SU-DHL-6 (cell line): ENCODE data around the gene C11orf68.

Experiments
- H2AFZ ChIP-seq: fragments of 200-600 bp; sonication (generic); 2 replicates; pipeline ENCODE4 v1.6.1; 2014; ENCODE audit warnings: low read depth, mild to moderate bottlenecking, moderate library complexity, mixed read lengths, antibody characterized with exemption, low read length; ENCODE audit not compliant: severe bottlenecking
- H3F3A ChIP-seq: fragments of 200-600 bp; shearing (Covaris generic); 2 replicates; pipeline ENCODE4 v1.6.0; 2016; ENCODE audit warnings: antibody characterized with exemption, mild to moderate bottlenecking; ENCODE audit not compliant: insufficient read depth
- H3K27ac ChIP-seq: fragments of 200-600 bp; sonication (generic); 2 replicates; pipeline ENCODE4 v1.5.1; 2016; ENCODE audit warnings: low read depth, mild to moderate bottlenecking, low read length, moderate library complexity, mixed read lengths
- H3K27me3 ChIP-seq: fragments of 200-600 bp; sonication (generic), shearing (Covaris generic); 2 replicates; pipeline ENCODE4 v1.6.0; 2014; ENCODE audit warnings: mild to moderate bottlenecking, low read length
- H3K36me3 ChIP-seq: fragments of 200-600 bp; sonication (generic); 2 replicates; pipeline ENCODE4 v1.6.1; 2014; ENCODE audit warnings: mild to moderate bottlenecking, low read length, mixed read lengths
- H3K4me2 ChIP-seq: fragments of 300-600, 200-600 bp; shearing (Covaris generic), sonication (generic); 2 replicates; pipeline ENCODE4 v1.6.0; 2014; ENCODE audit warnings: low read length, low read depth, mild to moderate bottlenecking; ENCODE audit not compliant: poor library complexity, severe bottlenecking
- H3K4me3 ChIP-seq: fragments of 200-600 bp; sonication (generic); 2 replicates; pipeline ENCODE4 v1.5.1; 2014; ENCODE audit warnings: antibody characterized with exemption, low read length, mild to moderate bottlenecking, mixed read lengths; ENCODE audit not compliant: insufficient read depth, poor library complexity, severe bottlenecking
- H3K79me2 ChIP-seq: fragments of 200-600 bp; sonication (generic); 2 replicates; pipeline ENCODE4 v1.6.1; 2014; ENCODE audit warnings: mild to moderate bottlenecking, low read length, moderate library complexity; ENCODE audit not compliant: insufficient read depth
- H3K9ac ChIP-seq: fragments of 200-600 bp; sonication (generic); 2 replicates; pipeline ENCODE4 v1.7.0; 2014; ENCODE audit warnings: mild to moderate bottlenecking, low read length
- H3K9me2 ChIP-seq: fragments of 200-600 bp; sonication (generic); replicated peaks from 2 replicates; pipeline ENCODE4 v1.6.1; 2014; ENCODE audit warnings: low read length; ENCODE audit not compliant: insufficient read depth
- H3K9me3 ChIP-seq: fragments of 200-600 bp; sonication (generic); 2 replicates; pipeline ENCODE4 v1.6.1; 2014; ENCODE audit warnings: low read length, mixed read lengths; ENCODE audit not compliant: insufficient read depth
- H4K20me1 ChIP-seq: fragments of 200-600 bp; sonication (generic); 2 replicates; pipeline ENCODE4 v1.6.1; 2014; ENCODE audit warnings: low read depth, mild to moderate bottlenecking, antibody characterized with exemption, low read length, moderate library complexity, mixed read lengths
- EZH2phosphoT487 ChIP-seq: fragments of 200-600 bp; sonication (generic), shearing (Covaris generic); conservative IDR thresholded peaks from 2 replicates; pipeline ENCODE4 v1.6.1; 2018; ENCODE audit warnings: mild to moderate bottlenecking, antibody characterized with exemption, low read length, moderate library complexity, mixed read lengths
- TF ChIP-seq, protein P1 (sequence below): fragments of 200-600 bp; sonication (generic); IDR thresholded peaks from one replicate; pipeline ENCODE4 v1.5.1; 2017; ENCODE audit warnings: antibody characterized with exemption, mild to moderate bottlenecking, low read length, moderate library complexity; ENCODE audit not compliant: insufficient read depth, poor library complexity, severe bottlenecking

Gene C11orf68

DNA sequence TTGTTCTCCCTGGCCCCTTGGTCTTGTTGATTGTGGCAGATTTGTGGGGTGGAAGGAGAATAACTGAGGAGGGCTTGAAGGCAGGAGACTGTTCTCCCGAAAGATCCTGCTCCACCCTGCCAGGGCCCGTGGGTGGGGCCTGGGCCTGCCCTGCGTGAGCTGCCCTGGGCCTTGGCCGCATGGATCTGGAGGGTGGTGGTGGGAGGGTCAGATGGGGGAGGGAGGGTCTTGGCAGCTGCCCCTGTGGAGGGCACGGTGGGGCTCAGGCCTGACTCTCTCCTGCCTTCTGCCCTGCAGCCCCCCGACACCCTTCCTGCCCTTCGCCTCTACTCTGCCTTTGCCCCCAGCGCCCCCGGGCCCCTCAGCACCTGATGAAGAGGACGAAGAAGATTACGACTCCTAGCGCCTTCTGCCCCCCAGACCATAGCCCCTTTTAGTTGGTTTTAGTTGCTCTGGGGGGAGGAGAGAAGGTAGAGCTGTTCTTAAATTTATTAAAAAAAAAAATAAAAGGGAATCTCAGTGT is 2.2 kb upstream of the C11orf68 start:
- no peaks in the 10 kb centered on the region for H3K79me2 ChIP-seq
- H2AFZ ChIP-seq: no peak overlapping the region
- H3K36me3 ChIP-seq: no peaks in the 10 kb centered on the region
- H3K9ac ChIP-seq: no peak overlapping the region
- no peaks in the 10 kb centered on the region for H3K9me2 ChIP-seq
- TF ChIP-seq, protein P1, sequence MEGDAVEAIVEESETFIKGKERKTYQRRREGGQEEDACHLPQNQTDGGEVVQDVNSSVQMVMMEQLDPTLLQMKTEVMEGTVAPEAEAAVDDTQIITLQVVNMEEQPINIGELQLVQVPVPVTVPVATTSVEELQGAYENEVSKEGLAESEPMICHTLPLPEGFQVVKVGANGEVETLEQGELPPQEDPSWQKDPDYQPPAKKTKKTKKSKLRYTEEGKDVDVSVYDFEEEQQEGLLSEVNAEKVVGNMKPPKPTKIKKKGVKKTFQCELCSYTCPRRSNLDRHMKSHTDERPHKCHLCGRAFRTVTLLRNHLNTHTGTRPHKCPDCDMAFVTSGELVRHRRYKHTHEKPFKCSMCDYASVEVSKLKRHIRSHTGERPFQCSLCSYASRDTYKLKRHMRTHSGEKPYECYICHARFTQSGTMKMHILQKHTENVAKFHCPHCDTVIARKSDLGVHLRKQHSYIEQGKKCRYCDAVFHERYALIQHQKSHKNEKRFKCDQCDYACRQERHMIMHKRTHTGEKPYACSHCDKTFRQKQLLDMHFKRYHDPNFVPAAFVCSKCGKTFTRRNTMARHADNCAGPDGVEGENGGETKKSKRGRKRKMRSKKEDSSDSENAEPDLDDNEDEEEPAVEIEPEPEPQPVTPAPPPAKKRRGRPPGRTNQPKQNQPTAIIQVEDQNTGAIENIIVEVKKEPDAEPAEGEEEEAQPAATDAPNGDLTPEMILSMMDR: no peak
- no peak for TF ChIP-seq EZH2phosphoT487
- H4K20me1 ChIP-seq: no peaks in the 10 kb centered on the region
- H3K4me2 ChIP-seq: no peak overlapping the region
- no peak overlapping the region for H3K4me3 ChIP-seq
- no peaks in the 10 kb centered on the region for H3K27me3 ChIP-seq
- H3K9me3 ChIP-seq: no peaks in the 10 kb centered on the region
- no peaks in the 10 kb centered on the region for H3F3A ChIP-seq
- H3K27ac ChIP-seq: no peak overlapping the region

DNA sequence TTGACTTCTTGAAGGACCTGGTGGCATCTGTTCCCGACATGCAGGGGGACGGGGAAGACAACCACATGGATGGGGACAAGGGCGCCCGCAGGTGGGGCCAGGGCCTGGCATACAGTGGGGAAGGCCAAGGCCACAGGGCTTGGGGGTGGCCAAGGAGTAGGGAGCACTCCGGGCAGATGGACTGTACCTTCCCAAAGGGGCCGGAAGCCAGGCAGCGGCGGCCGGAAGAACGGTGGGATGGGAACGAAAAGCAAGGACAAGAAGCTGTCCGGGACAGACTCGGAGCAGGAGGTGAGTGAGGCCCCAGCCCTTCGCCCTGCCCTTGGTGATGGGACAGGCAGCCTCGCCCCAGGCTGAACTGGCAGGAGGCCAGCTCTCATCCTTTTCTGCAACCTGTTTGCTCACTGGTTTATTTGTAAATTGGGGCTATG is 1.5 kb upstream of the C11orf68 start:
- H3K79me2 ChIP-seq: no peaks in the 10 kb centered on the region
- no peak for TF ChIP-seq EZH2phosphoT487
- TF ChIP-seq, protein P1: no peak
- H3K4me2 ChIP-seq: peak overlapping the region; percentile 81
- no peaks in the 10 kb centered on the region for H3K27me3 ChIP-seq
- H4K20me1 ChIP-seq: no peaks in the 10 kb centered on the region
- H3K4me3 ChIP-seq: peak overlapping the region; percentile 84
- no peaks in the 10 kb centered on the region for H3K9me2 ChIP-seq
- H3K36me3 ChIP-seq: no peaks in the 10 kb centered on the region
- H3K9ac ChIP-seq: peak overlapping the region; percentile 67
- H2AFZ ChIP-seq: no peak overlapping the region
- H3K27ac ChIP-seq: no peak overlapping the region
- no peaks in the 10 kb centered on the region for H3F3A ChIP-seq
- no peaks in the 10 kb centered on the region for H3K9me3 ChIP-seq

- H3K27me3 ChIP-seq: no peaks in the 10 kb centered on the region
- TF ChIP-seq, protein P1: no peak
- no peak for TF ChIP-seq EZH2phosphoT487
- H3K79me2 ChIP-seq: no peaks in the 10 kb centered on the region
- H3K27ac ChIP-seq: no peak overlapping the region
- H3K4me2 ChIP-seq: peak overlapping the region; percentile 81
- peak overlapping the region; percentile 84 for H3K4me3 ChIP-seq
- no peaks in the 10 kb centered on the region for H3F3A ChIP-seq
- H4K20me1 ChIP-seq: no peaks in the 10 kb centered on the region
- no peaks in the 10 kb centered on the region for H3K36me3 ChIP-seq
- peak overlapping the region; percentile 67 for H3K9ac ChIP-seq
- H2AFZ ChIP-seq: peak overlapping the region; percentile 29
- H3K9me2 ChIP-seq: no peaks in the 10 kb centered on the region
- H3K9me3 ChIP-seq: no peaks in the 10 kb centered on the region
These were observed 910 bp upstream of the C11orf68 start for GRCh38 chr11:65919573-65920371.
